Sigmoid colon (tissue), 4 donors: ENCODE data around the gene RPA3.

Experiments
- CTCF ChIP-seq, 4 experiments: fragments of 450-650 bp in 3 of 4; fragments of 200-600 bp in 1 of 4; IDR thresholded peaks; one replicate each; pipeline ENCODE4 v1.5.1; 2016 to 2019; ENCODE audit warnings: antibody characterized with exemption in 4 of 4, mild to moderate bottlenecking in 3 of 4, moderate library complexity in 2 of 4
- POLR2A ChIP-seq, 2 donors: fragments of 450-650 bp; IDR thresholded peaks; one replicate each; pipeline ENCODE4 v1.6.1; 2016; ENCODE audit warnings: antibody characterized with exemption in 2 of 2, mild to moderate bottlenecking in 2 of 2, moderate library complexity in 2 of 2
- POLR2AphosphoS5 ChIP-seq, 4 donors: sonication (generic); formaldehyde crosslinking; IDR thresholded peaks; one replicate each; pipeline ENCODE4 v1.6.1; 2017; ENCODE audit warnings: antibody characterized with exemption in 4 of 4

GRCh38 chr7:7701527-7701926 lies 16.9 kb downstream of the RPA3 start:
- TF ChIP-seq POLR2AphosphoS5 (IDR thresholded peaks at IDR 0.05) (no peak), CTCF (IDR thresholded peaks at IDR 0.05) (no peak), POLR2A (IDR thresholded peaks at IDR 0.05) (no peak)
